Gastrocnemius medialis (tissue), 4 donors: ENCODE data around the gene SKI. TPM values are rescaled to one million over a fixed set of nuclear protein-coding genes. Genes with fewer than 3 reads are reported as not detected.

Experiments
- ATAC-seq, 2 donors: fragments of 150-250 bp; one replicate each; pipeline ENCODE4 v1.9.1; 2016
- DNase-seq, 2 donors: peaks; one replicate each; pipeline ENCODE4 v3.0.0-alpha.2; 2019
- H3K27ac ChIP-seq, 4 donors: fragments of 200-600 bp; sonication (generic); 1 replicate in 1 of 4; 2 replicates in 3 of 4; pipeline ENCODE4 v1.5.1; 2016 to 2018; ENCODE audit warnings: mild to moderate bottlenecking in 2 of 4, moderate library complexity in 1 of 4
- H3K27me3 ChIP-seq, 3 donors: fragments of 200-600 bp; sonication (generic) in 2 of 3; 1 replicate in 1 of 3; 2 replicates in 2 of 3; pipeline versions ENCODE4 v1.5.1 to v1.6.0; 2016 to 2019; ENCODE audit warnings: mild to moderate bottlenecking in 1 of 3, moderate library complexity in 1 of 3
- H3K36me3 ChIP-seq, 2 donors: fragments of 200-600 bp; sonication (generic) in 1 of 2; one replicate each; pipeline ENCODE4 v1.5.1; 2017 to 2018
- H3K4me1 ChIP-seq, 2 donors: fragments of 200-600 bp; sonication (generic) in 1 of 2; one replicate each; pipeline ENCODE4 v1.5.1; 2016 to 2017; ENCODE audit warnings: mild to moderate bottlenecking in 2 of 2
- H3K4me3 ChIP-seq, 4 donors: fragments of 200-600 bp; sonication (generic) in 3 of 4; 1 replicate in 1 of 4; 2 replicates in 3 of 4; pipeline ENCODE4 v1.5.1; 2016 to 2019; ENCODE audit warnings: mild to moderate bottlenecking in 2 of 4
- H3K9me3 ChIP-seq, 3 donors: fragments of 200-600 bp; sonication (generic) in 2 of 3; 1 replicate in 1 of 3; 2 replicates in 2 of 3; pipeline ENCODE4 v1.5.1; 2016 to 2019
- POLR2A ChIP-seq, 2 donors: fragments of 450-650 bp; IDR thresholded peaks; one replicate each; pipeline ENCODE4 v1.6.1; 2017; ENCODE audit warnings: antibody characterized with exemption in 2 of 2, mild to moderate bottlenecking in 2 of 2, moderate library complexity in 2 of 2
- in situ Hi-C, 4 donors: fragments of 200-750 bp; cut with MboI; loops; one replicate each; pipeline versions ENCODE4 v1.15.0 to v1.8.0; 2017; ENCODE audit warnings: low sequenced_read_pairs in 4 of 4
- intact Hi-C: fragments of 100-400 bp; cut with DNase I; formaldehyde crosslinking; loops from one replicate; pipeline ENCODE4 v1.15.1; 2023; ENCODE audit warnings: low total_unique reads
- total RNA-seq, 4 donors: library from RNA; depleted of rRNA; stranded (reverse); fragments of >200 nt; gene quantifications; one replicate each; pipeline versions ENCODE4 v1.1.0 to v1.2.3, GENCODE V29; 2016
- TF ChIP-seq, protein P1 (sequence below), 5 experiments: fragments of 450-650 bp in 3 of 5; fragments of 200-600 bp in 2 of 5; sonication (generic) in 2 of 5; IDR thresholded peaks in 4 of 5; conservative IDR thresholded peaks in 1 of 5; 1 replicate in 4 of 5; 2 replicates in 1 of 5; pipeline ENCODE4 v1.5.1; 2016 to 2019; ENCODE audit warnings: antibody characterized with exemption in 5 of 5, mild to moderate bottlenecking in 3 of 5, moderate library complexity in 3 of 5

Gene SKI
- total RNA-seq, 4 donors from 2014 or later = 7.8 to 32.2 (median 22.4) TPM

DNA sequence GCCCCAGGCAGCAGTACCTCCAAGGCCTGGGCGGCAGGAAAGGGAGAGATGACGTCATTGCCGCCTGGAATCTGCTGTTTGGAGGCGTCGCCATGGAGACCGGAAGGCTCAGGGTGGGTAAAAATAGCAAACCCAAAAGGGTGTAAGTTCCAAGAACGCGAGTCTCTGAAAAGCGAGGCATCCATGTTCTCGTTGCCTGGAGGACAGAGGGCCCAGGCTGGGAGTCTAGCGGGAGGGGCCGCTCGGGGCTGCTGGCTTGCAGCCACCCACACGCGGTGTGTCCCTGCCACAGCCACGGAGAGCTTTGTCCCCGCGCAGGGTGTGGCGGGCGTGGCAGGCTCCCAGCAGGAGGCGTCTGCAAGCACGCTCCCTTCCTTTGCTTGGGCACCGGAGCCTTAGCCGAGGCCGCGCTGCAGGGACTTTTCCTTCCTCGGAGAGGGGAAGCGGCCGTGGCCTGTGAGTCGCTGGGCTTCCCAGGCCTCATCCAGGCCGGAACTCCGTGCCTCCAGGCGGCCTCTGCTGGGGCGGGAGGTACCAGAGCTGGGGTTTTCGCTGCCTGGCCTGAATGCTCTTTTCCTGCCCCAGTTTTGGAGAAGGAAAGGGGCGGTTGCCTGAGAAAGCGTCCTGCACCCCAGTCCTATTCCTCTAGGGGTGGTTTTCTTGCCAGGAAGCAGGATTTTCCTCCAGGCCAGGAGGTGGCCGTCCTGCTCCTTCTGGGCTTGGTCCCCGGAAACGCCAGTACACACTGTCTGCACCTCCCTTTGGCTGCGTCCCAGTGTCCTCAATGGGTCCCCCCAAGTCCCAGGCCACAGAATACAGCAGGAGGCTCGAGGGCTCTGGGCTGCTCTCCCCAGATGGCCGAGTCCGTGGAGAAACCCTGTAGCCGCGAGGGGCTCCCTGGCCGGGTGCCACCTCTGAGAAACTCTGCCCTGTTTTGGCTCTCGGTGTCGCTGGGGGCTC, 15.3 kb upstream of the SKI start:
- peak; percentile 66 for ATAC-seq
- peak overlapping the region; percentile 67 to 91 (median 86) for H3K27ac ChIP-seq
- no peaks in the 10 kb centered on the region for H3K9me3 ChIP-seq
- DNase-seq = peak; percentile 63 to 79
- intact Hi-C loops = loop anchor here (5.0 kb wide), 1 partner anchor 99 kb away; no protein-coding TSS in a partner anchor
- H3K4me1 ChIP-seq = peaks cover 19 to 43% of the 10 kb centered on the region in 2 donors
- H3K36me3 ChIP-seq = no peaks in the 10 kb centered on the region
- peak; percentile 13 to 41 for TF ChIP-seq POLR2A (IDR thresholded peaks at IDR 0.05)
- TF ChIP-seq, protein P1, sequence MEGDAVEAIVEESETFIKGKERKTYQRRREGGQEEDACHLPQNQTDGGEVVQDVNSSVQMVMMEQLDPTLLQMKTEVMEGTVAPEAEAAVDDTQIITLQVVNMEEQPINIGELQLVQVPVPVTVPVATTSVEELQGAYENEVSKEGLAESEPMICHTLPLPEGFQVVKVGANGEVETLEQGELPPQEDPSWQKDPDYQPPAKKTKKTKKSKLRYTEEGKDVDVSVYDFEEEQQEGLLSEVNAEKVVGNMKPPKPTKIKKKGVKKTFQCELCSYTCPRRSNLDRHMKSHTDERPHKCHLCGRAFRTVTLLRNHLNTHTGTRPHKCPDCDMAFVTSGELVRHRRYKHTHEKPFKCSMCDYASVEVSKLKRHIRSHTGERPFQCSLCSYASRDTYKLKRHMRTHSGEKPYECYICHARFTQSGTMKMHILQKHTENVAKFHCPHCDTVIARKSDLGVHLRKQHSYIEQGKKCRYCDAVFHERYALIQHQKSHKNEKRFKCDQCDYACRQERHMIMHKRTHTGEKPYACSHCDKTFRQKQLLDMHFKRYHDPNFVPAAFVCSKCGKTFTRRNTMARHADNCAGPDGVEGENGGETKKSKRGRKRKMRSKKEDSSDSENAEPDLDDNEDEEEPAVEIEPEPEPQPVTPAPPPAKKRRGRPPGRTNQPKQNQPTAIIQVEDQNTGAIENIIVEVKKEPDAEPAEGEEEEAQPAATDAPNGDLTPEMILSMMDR (IDR thresholded peaks at IDR 0.05 in 4 of 5, conservative IDR thresholded peaks at IDR 0.05 in 1 of 5) = peak in 4 of 5 experiments; percentile 15 to 33 (median 22)
- no peaks in the 10 kb centered on the region for H3K27me3 ChIP-seq
- H3K4me3 ChIP-seq = peak overlapping the region; percentile 16 to 45 (median 36)
- in situ Hi-C loops = loop anchor here in 2 of 4 donors (25.0 kb wide), 2 partner anchors 99 to 324 kb away; partner anchors contain the start of genes HES5 (in 1 of the 2) and PANK4 (in 1 of the 2)

DNA sequence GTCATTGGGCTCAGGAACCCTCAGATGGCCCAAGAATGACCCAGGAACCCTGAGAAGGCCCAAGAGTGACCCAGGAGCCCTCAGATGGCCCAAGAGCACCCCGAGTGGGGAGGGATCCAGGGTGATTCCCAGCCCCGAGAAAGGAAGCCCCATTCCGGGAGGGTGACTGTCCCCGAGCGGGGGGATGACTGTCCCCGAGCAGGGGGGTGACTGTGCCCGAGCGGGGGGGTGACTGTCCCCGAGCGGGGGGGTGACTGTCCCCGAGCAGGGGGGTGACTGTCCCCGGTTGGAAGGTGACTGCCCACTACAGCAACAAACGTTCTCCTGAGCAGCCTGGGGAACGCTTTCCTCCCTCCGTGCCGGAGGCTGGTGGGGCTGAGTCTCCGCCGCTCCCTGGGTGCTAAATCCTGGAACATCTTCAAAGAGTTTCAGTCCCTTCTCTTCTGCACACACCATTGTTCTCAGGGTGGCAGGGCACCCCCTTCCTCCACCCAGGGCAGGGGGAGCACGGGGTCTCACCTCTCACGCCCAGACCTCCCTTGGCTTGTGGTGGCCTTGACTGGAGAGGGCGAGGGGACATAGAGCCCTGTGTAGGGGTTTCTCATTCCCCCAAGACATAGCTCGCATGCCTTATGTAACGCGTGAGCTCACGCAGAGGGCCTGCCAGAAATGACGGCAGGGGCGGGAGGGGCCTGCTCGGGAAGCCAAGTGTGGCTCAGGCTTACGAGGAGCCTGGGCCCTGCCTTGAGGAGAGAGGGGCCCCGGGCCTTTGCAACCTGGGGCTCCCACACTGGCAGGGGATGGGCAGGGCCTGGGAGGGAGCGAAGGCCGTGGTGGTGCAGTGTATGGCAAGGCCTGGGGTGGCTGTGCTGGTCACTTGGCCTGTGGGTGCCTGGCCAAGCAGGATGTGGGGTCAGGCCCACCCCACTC, 14.3 kb upstream of the SKI start:
- Histone ChIP-seq H3K27me3 (no peaks in the 10 kb centered on the region), H3K4me1 (peaks cover 19 to 35% of the 10 kb centered on the region in 2 donors), H3K36me3 (no peaks in the 10 kb centered on the region), H3K9me3 (no peaks in the 10 kb centered on the region), H3K4me3 (peak overlapping the region; percentile 23 to 45 (median 36)), H3K27ac (peak overlapping the region; percentile 67 to 91 (median 86))
- ATAC-seq (peak; percentile 54 to 60), DNase-seq (peak in 1 of 2 donors; percentile 72)
- intact Hi-C loops (loop anchor here (5.0 kb wide), 1 partner anchor 98 kb away; no protein-coding TSS in a partner anchor), in situ Hi-C loops (loop anchor here in 2 of 4 donors (25.0 kb wide), 2 partner anchors 98 to 323 kb away; partner anchors contain the start of genes HES5 (in 1 of the 2) and PANK4 (in 1 of the 2))
- TF ChIP-seq POLR2A (IDR thresholded peaks at IDR 0.05) = peak in 1 of 2 donors; percentile 40
- TF ChIP-seq, protein P1 (IDR thresholded peaks at IDR 0.05 in 4 of 5, conservative IDR thresholded peaks at IDR 0.05 in 1 of 5) = no peak

DNA sequence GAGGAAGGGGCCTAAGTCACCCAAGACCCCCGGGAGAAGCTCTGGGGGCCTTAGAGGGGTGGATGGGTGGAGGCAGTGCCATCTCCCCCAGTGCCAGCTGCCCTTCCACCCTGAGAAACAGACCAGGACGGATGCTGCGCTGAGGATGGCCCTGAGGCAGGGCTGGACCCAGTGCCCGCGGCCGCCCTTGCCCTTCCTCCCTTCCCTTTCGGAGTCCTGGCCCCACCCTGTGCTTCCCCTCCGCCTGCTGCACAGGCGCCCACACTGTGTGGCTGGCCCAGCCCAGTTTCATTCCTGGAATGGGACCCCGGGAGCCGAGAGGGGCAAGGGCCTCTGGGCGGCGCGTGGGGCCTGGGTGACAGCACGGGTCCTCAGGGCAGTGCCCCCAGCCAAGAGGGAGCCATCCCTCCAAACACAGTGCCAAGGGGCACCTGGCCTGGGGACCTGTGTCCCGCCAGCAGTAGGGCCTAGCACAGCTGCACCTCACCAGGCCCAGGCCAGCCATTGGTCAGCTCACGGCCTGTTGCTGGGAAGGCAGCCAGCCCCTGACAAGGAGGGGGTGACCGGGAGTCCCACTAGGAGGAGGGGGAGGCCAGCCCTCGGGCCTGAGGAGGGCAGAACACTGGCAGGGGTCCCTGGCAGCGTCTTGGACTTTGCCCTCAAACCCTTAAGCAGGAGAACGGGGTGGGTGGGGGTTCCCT, 13.4 kb upstream of the SKI start:
- intact Hi-C loops = loop anchor here (5.0 kb wide), 1 partner anchor 98 kb away; no protein-coding TSS in a partner anchor
- Histone ChIP-seq H3K36me3 (no peaks in the 10 kb centered on the region), H3K27ac (peak overlapping the region; percentile 67 to 91 (median 86)), H3K4me1 (peaks cover 19 to 35% of the 10 kb centered on the region in 2 donors), H3K4me3 (no peak overlapping the region), H3K27me3 (no peaks in the 10 kb centered on the region), H3K9me3 (no peaks in the 10 kb centered on the region)
- in situ Hi-C loops = loop anchor here in 2 of 4 donors (25.0 kb wide), 2 partner anchors 98 to 323 kb away; partner anchors contain the start of genes HES5 (in 1 of the 2) and PANK4 (in 1 of the 2)
- ATAC-seq (no peak), DNase-seq (peak in 1 of 2 donors; percentile 14)
- no peak for TF ChIP-seq POLR2A (IDR thresholded peaks at IDR 0.05)
- TF ChIP-seq, protein P1 (IDR thresholded peaks at IDR 0.05 in 4 of 5, conservative IDR thresholded peaks at IDR 0.05 in 1 of 5) = no peak
